SIG-M5 treated with dmso at 0.1 percent for 504 hours (cell line): Measurements from ENCODE around the gene CA5B.
A peak's percentile ranks its signal among the peaks of the same experiment; 100 is the strongest.
"Not testable (repeated sequence)": the region's sequence is repeated elsewhere in the genome, so short reads cannot be mapped to it uniquely, and the experiment has no call there.

Experiments
- DNase-seq: peaks from one replicate; lab custom pipeline; 2025; ENCODE audit not compliant: unreplicated experiment; lab: John Stamatoyannopoulos, UW

The CA5B gene

DNA sequence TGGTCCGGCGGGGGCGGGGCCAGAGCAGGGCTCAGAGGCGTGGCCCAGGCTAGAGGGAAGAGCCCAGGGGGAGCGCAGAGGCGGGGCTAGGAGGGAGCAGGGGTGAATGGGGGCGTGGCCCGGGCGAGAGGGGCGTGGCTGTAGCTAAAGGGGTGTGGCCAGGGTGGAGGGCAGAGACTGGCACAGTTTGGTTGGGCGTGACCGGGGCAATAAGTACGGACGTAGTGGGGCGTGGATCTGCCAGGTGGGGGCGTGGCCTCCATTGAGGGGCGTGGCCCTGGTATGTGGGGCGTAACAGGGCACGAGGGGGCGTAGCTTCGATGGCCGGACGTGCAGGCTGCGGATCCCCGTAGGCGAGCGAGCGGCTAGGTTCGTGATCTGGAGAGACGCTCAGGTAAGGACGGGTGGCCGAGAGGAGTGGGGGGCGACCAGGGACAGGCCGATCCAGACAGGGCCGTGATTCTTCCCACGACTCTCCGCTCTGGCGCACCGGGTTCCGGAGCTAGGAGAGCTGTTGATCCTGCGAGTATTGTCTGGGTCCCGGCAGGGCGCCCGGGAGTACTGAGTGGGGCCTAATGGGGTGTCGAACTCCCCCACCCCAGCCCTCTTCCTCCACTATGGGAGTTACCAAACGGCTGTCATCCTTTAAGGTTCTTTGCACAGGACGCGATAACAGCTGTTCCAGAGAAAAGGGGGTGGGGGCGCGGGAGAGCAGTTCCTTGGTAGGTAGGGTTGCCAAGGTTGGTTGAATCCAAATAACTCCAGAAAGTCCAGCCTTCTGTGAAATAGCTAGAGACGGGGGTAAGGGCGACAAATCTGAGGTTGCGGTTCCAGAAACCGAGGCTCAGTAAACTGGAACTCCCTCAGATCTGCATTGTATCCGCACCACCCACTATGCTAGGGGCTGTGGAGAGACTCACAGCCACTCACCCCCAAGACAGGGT, at the start of gene CA5B:
Gene CA5B, plus strand, starts transcription at position 312 of the 944 bp plus-strand sequence. CDS start 11,754 bp downstream, outside the sequence.
- peak; percentile 66 for DNase-seq

DNA sequence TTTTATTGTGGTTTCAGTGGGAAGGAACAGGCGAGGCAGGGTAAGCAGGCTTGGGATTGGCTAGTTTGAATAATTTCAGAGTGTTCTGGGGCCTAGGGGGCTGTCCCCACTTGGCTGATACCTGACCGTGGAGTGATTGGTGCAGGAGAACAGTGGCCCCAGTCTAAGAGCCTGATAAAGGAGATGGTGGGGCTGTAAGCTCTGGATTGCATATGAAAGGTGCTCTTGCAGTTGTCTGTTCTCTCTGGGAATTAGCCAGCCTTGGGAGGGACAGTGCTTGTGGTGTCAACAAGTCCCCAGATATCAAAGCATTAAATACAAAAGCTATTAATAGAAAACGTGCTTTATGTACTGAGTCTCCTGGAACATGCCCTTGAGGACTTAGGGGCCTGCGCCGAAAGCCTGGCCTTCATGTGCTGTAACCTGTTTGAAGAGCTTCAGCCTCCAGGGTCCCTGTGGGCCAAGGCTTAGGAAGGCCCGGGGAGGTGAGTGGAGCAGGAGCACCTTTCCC, 43.1 kb upstream of the CA5B start:
- no peak for DNase-seq

DNA sequence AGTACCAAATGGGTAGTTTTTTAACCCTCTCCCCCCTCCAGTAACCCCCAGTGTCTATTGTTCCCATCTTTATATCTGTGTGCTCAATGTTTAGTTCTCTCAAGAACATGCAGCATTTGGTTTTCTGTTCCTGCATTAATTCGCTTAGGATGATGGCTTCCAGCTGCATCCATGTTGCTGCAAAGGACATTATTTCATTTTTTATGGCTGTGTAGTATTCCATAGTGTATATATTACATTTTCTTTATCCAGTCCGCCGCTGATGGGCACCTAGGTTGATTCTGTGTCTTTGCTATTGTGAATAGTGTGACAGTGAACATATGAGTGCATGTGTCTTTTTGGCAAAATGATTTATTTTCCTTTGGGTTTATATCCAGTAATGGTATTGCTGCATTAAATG, 41.6 kb upstream of the CA5B start:
- DNase-seq, result no peak

GRCh38 chrX:15702488-15703371, 35.3 kb upstream of the CA5B start:
- no peak for DNase-seq

DNA sequence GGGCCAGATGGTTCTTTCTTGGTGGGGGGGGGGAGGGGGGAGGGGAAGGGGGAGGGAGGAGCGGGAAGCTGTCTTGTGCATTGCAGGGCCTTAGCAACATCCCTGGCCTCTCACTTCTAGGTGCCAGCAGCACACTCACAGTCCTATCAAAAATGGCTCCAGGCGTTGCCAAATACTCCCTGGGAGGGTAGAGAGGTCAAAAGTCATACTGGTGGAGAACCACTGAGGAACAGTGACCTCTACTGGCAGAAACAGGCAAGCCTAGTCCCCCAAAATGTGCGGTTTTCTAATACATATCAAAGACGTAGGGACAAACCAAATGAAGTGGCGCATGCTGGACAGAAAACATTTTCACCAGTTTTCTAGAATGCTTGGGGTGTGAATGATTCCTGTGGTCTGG, 34.3 kb upstream of the CA5B start:
- not testable (repeated sequence) for DNase-seq

DNA sequence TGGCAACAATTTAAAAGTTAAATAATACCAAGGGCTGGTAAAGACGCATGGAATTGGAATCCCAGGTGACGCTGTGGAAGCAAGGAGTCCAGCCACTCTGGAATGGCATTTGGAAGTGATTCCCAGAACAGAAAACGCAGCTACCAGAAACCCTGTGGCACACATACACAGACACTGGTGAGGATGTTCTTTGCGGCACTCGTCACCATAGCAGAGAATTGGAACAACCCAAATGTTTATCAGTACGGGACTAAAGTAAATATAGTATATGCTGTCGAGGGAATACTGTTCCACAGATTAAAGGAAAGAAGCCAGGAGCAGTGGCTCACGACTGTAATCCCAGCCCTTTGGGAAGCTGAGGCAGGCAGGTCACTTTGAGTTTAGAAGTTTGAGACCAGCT, 33.8 kb upstream of the CA5B start:
- not testable (repeated sequence) for DNase-seq

DNA sequence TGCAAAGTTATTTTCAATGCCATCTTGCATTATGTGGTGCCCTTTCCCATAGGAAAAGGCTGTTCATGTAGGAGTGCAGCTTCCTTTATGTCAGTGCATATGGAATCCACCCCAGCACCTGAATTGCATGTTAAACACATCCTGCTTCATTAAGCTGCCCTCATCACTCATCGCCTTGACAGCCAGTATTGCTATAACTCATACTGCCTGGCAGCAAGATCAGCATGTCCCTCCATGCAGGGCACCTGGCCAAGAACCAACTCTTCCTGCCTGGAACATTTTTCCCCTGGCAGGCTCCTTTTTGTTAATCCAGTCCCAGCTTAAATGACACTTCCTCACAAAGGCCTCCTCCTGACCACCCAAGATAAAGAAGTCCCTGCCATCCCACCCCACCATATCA, 23.5 kb upstream of the CA5B start:
- DNase-seq, result no peak

GRCh38 chrX:15718283-15718970, 19.6 kb upstream of the CA5B start:
- no peak for DNase-seq

GRCh38 chrX:15719324-15719968, 18.6 kb upstream of the CA5B start:
- no peak for DNase-seq

- DNase-seq, result no peak
These were observed 16.2 kb upstream of the CA5B start for GRCh38 chrX:15721911-15722310.

DNA sequence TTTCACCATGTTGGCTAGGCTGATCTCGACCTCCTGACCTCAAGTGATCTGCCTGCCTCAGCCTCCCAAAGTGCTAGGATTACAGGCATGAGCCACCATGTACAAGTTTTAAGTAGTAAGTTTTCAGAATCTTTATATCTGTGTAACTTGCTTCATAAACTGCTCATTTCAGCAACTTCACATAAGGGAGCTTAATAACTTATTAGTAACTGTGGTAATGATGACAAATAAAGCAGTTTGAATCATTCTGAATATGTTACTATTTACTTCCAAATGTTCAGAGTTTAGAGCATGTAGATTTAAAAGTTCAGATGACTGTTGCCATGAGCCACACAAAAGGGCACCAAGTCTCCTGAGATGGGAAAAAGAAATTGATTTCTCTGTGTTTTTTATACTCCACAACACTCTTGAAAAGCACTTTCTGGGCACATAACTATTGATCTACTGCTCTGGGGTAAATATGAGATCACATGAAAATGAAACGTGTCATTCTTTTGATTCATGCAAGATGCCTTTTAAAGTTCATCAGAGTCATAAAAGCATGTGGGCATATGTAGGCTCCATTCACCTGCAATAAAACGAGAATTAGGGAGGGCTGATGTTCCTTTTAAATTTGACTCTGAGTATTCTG, 14.1 kb upstream of the CA5B start:
- DNase-seq, result no peak

DNA sequence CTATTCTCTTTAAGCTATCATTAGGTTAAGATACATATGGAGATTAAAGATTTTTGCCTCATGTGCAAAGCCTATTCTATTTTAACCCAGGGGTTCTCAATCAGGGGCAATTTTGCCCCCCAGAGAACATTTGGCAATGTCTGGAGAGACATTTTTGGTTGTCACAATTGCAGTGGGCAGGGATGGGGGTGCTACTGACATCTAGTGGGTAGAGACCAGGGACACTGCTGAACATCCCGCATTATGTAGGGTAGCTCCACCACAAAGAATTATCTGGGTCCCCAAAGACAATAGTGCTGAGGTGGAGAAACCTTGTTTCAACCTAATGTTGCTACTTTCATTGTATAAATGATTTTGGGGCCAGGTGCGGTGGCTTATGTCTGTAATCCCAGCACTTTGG, 13.2 kb upstream of the CA5B start:
- no peak for DNase-seq

DNA sequence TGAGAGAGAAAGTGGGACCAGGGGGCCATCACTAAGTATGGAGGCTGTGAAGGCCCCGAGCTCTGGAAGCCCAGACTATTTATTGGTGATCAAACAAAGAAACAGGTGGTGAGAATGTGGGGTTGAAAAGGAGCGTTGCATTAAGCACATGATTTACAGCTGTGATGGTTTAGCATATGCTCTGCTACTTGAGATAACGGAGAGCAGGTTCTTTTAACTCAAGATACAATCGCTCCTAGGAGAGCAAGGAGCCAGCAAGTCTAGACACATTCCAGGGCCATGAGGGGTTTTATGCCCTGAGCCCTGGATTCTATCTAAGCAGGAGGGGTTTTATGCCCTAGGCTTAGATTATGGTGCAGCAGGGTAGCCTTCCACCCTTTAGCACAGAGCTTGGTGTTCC, 6.7 kb upstream of the CA5B start:
- not testable (repeated sequence) for DNase-seq

DNA sequence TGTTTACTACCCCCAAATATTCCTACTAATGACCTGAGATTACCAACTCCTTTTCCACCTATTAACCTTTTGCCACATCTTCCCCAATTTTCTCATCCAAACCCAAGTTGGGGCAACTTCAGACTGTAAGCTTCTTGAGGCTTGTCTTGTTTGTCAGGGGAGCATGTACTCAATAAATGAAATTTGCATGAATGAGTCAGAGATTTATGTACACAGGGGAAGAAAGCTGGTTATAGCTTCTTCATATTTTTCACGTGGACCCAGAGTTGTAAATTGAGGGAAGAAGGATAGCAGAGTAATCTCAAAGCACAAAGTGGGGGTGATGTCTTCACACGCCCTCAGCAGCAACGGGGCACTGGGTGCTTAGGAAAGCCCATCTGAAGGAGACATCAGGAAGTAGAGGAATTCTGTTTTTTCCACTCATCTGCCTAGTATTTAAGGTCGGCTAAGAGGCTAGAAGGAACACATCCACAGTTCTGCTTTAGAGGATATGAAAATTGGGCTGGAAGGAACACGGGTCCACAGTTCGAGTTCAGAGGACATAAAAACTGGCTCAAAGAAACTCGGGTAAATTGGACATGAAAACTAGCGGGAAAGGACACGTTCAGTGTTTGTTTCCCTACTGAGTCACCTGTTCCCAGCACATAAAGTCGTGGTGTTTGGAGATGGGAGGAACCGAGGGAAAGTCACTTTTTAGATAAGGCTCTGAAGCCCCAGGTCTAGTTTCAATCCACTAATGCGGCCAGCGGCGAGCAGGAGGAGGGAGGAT, 696 bp upstream of the CA5B start:
- DNase-seq, result peak; percentile 3

GRCh38 chrX:15739886-15740285, 1.8 kb downstream of the CA5B start:
- DNase-seq, result no peak

DNA sequence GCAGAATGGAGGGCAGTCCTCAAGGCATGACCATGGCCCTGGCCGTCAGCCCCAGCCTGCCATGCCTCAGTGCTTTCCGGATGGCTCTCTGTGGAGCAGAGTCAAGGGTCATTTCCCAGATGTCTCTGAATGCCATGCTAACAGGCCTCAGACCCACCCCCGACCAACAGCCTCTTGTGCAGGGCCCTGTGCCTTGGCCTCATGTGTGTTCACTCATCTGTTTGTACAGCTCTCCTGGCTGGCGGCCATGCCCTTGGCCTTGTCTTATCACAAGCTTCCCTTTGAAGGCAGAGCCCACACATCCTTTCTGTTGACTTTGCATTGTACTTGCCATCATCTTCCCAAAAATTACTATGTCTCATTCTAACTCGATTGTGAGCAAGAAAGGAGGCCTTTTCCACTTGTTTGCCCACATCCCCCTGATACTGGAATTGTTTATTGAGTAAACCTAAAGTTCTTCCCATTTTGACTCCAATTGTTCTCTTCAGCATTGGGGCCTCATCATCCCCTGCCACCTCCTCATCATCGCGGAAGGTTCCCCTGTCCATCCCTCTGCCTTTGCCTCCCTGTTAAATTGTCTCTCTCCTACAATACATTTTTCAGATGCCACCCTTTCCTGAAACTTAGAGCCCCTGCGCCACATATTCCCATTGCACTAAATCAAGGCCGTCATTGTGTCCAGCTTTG, 6.3 kb downstream of the CA5B start:
- DNase-seq, result no peak

DNA sequence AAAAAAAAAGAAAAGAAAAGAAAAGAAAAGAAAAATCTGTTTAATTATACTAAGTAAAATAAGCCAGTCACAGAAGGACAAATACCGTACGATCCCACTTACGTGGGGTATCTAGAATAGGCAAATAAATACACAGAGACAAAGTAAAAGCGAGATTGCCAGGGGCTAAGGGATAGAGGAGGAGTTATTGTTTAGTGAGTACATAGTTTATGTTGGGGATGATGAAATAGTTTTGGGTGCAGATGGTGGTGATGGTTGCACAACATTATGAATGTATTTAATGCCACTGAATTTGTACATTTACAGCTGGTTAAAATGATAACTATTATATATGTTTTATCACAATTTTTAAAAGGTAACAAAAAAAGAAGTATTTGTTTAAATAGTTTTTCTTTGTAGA, 7.1 kb downstream of the CA5B start:
- DNase-seq, result peak; percentile 56

- not testable (repeated sequence) for DNase-seq
These were observed 8.6 kb downstream of the CA5B start for GRCh38 chrX:15746651-15747050.
